Measurements from ENCODE around the gene MKLN1. TPM values are rescaled to one million over a fixed set of nuclear protein-coding genes. Genes with fewer than 3 reads are reported as not detected.

MKLN1 gene
- polyA plus RNA-seq, 4 donors = 7.9 to 32.6 (median 17.8) TPM

DNA sequence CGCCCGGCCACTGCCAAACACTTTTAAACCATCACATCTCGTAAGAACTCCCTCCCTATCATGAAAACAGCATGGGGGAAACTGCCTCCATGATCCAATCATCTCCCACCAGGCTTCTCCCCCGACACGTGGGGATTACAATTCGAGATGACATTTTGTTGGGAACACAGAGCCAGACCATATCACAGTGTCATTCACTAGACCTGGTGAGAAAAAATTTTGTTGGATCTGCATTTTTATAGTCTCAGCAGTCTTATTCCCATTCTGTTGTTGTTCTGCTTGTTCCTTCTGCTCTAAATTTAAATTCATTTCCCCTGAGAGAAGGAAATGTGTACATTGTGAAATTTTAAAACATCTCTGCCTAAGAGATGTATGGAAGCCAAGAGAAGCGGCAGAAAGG lies 4.8 kb upstream of the MKLN1 start:
- no peaks in the 10 kb centered on the region for H3K36me3 ChIP-seq (ENCODE audit: control insufficient read depth in 3 of 3, insufficient read depth in 2 of 3, low read depth in 1 of 3, low read length in 3 of 3)
- no peak for FAIRE-seq
- WGBS, 3 donors = 90 to 97% (median 91%) methylated on average over 7 of the region's 7 CpGs

DNA sequence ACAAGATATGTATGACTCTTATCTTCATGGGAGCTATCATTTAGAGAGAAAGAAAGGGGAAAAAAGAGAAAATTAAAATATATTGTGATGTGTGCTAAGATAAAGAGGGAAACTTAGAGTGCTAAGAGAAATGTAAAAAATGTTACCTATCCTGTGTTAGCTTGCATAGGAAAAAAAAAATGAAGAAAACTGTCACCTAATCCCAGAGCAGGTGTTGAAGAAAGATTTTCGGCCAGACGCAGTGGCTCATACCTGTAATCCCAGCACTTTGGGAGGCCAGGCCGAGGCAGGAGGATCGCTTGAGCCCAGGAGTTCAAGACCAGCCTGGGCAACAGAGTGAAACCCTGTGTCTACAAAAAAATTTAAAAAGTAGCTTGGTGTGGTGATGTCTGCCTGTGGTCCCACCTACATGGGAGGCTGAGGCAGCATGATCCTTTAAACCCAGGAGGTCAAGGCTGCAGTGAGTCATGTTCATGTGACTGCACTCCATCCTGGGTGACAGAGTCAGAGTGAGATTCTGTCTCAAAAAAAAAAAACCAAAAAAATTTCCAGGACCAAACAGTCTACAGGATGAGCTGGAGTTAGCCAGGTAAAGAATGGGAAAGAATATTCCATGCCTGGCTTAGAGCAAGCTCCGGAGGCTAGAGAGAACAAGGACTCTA lies 2.4 kb upstream of the MKLN1 start:
- Histone ChIP-seq H3K9me3 (ENCODE audit: control insufficient read depth in 2 of 2, insufficient read depth in 1 of 2, low read depth in 1 of 2, low read length in 1 of 2) (peaks cover 0 to 2% of the 10 kb centered on the region in 2 donors), H3K4me3 (ENCODE audit: low read depth in 1 of 3, low read length in 3 of 3) (no peak overlapping the region), H3K27me3 (ENCODE audit: control insufficient read depth in 3 of 3, insufficient read depth in 3 of 3, low read length in 3 of 3) (no peaks in the 10 kb centered on the region), H3K4me1 (ENCODE audit: control insufficient read depth in 3 of 3, insufficient read depth in 2 of 3, low read depth in 1 of 3, low read length in 2 of 3) (peaks cover 3 to 11% (median 5%) of the 10 kb centered on the region in 3 donors), H3K27ac (ENCODE audit: low read depth in 1 of 3, low read length in 2 of 3) (no peak overlapping the region), H3K36me3 (ENCODE audit: control insufficient read depth in 3 of 3, insufficient read depth in 2 of 3, low read depth in 1 of 3, low read length in 3 of 3) (no peaks in the 10 kb centered on the region)
- no peak for DNase-seq
- no peak for FAIRE-seq
- 93 to 99% (median 95%) methylated on average over 5 of the region's 5 CpGs for WGBS, 3 donors

More for the DNA sequence above, 4.8 kb upstream of the MKLN1 start:
- H3K4me1 ChIP-seq (ENCODE audit: control insufficient read depth in 3 of 3, insufficient read depth in 2 of 3, low read depth in 1 of 3, low read length in 2 of 3) = peaks cover 0 to 5% (median 0%) of the 10 kb centered on the region in 3 donors
- H3K9me3 ChIP-seq (ENCODE audit: control insufficient read depth in 2 of 2, insufficient read depth in 1 of 2, low read depth in 1 of 2, low read length in 1 of 2) = peaks cover 0 to 2% of the 10 kb centered on the region in 2 donors
- no peak overlapping the region for H3K4me3 ChIP-seq (ENCODE audit: low read depth in 1 of 3, low read length in 3 of 3)
- no peaks in the 10 kb centered on the region for H3K27me3 ChIP-seq (ENCODE audit: control insufficient read depth in 3 of 3, insufficient read depth in 3 of 3, low read length in 3 of 3)
- no peak for DNase-seq
- no peak overlapping the region for H3K27ac ChIP-seq (ENCODE audit: low read depth in 1 of 3, low read length in 2 of 3)

DNA sequence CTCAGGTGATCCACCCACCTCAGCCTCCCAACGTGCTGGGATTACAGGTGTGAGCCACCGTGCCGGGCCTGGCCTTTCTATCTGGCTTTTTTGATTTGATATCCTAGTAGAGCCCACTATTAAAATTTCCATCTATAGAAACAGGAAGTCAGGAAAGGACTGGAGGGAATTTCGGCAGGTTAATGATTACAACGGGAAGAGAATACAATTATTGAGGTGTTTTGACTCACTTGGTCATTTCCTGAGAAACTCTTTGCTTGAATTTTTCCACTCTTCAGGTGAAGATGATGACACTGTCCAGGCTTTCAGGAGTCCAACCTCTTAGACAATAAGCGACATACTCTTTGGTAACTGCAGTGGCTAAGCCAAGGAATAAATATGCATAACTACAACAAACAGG lies 1.1 kb upstream of the MKLN1 start:
- Histone ChIP-seq H3K9me3 (ENCODE audit: control insufficient read depth in 2 of 2, insufficient read depth in 1 of 2, low read depth in 1 of 2, low read length in 1 of 2) (no peaks in the 10 kb centered on the region), H3K4me1 (ENCODE audit: control insufficient read depth in 3 of 3, insufficient read depth in 2 of 3, low read depth in 1 of 3, low read length in 2 of 3) (peaks cover 4 to 15% (median 9%) of the 10 kb centered on the region in 3 donors), H3K36me3 (ENCODE audit: control insufficient read depth in 3 of 3, insufficient read depth in 2 of 3, low read depth in 1 of 3, low read length in 3 of 3) (peaks cover 0 to 2% (median 0%) of the 10 kb centered on the region in 3 donors), H3K27me3 (ENCODE audit: control insufficient read depth in 3 of 3, insufficient read depth in 3 of 3, low read length in 3 of 3) (no peaks in the 10 kb centered on the region), H3K27ac (ENCODE audit: low read depth in 1 of 3, low read length in 2 of 3) (peak overlapping the region; percentile 89 to 99 (median 99)), H3K4me3 (ENCODE audit: low read depth in 1 of 3, low read length in 3 of 3) (peak overlapping the region in 2 of 3 donors; percentile 98 to 99)
- FAIRE-seq (no peak), DNase-seq (peak; percentile 29 to 33)
- whole genome bisulfite sequencing, 3 donors = 20 to 54% (median 47%) methylated on average over 6 of the region's 6 CpGs

DNA sequence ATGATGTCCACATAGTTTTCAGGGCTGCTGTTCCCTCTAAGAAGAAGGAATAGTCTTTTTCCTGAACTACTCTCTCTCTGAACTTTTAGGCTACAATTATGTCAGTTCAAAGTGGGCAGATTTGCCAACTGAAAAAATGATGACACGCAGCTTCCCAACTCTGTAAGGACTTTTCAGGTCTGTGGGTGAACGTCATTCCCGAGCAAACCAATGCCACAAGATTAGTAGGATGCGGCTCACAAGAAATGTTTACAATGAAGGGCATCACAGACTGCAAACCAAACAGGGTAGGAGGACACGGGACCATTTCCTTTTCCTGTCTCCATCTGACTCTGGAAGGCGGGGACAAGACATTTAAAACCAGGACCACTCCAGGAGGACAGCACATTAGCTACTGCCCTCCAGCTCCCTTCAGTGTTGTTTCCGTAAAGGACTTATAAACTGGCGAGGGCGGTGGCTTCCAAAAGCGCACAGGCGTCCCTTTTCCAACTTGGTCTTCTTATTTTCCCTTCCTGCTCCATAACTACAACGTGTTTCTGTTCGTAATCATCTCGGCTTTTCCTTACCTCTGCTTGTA lies 539 bp upstream of the MKLN1 start:
- H3K36me3 ChIP-seq (ENCODE audit: control insufficient read depth in 3 of 3, insufficient read depth in 2 of 3, low read depth in 1 of 3, low read length in 3 of 3) = peaks cover 0 to 2% (median 0%) of the 10 kb centered on the region in 3 donors
- DNase-seq (no peak), FAIRE-seq (no peak)
- no peaks in the 10 kb centered on the region for H3K27me3 ChIP-seq (ENCODE audit: control insufficient read depth in 3 of 3, insufficient read depth in 3 of 3, low read length in 3 of 3)
- 0 to 1% (median 1%) methylated on average over 14 of the region's 14 CpGs for WGBS, 3 donors
- peaks cover 4 to 15% (median 9%) of the 10 kb centered on the region in 3 donors for H3K4me1 ChIP-seq (ENCODE audit: control insufficient read depth in 3 of 3, insufficient read depth in 2 of 3, low read depth in 1 of 3, low read length in 2 of 3)
- H3K27ac ChIP-seq (ENCODE audit: low read depth in 1 of 3, low read length in 2 of 3) = peak overlapping the region; percentile 89 to 99 (median 99)
- H3K4me3 ChIP-seq (ENCODE audit: low read depth in 1 of 3, low read length in 3 of 3) = peak overlapping the region; percentile 87 to 99 (median 98)
- no peaks in the 10 kb centered on the region for H3K9me3 ChIP-seq (ENCODE audit: control insufficient read depth in 2 of 2, insufficient read depth in 1 of 2, low read depth in 1 of 2, low read length in 1 of 2)

DNA sequence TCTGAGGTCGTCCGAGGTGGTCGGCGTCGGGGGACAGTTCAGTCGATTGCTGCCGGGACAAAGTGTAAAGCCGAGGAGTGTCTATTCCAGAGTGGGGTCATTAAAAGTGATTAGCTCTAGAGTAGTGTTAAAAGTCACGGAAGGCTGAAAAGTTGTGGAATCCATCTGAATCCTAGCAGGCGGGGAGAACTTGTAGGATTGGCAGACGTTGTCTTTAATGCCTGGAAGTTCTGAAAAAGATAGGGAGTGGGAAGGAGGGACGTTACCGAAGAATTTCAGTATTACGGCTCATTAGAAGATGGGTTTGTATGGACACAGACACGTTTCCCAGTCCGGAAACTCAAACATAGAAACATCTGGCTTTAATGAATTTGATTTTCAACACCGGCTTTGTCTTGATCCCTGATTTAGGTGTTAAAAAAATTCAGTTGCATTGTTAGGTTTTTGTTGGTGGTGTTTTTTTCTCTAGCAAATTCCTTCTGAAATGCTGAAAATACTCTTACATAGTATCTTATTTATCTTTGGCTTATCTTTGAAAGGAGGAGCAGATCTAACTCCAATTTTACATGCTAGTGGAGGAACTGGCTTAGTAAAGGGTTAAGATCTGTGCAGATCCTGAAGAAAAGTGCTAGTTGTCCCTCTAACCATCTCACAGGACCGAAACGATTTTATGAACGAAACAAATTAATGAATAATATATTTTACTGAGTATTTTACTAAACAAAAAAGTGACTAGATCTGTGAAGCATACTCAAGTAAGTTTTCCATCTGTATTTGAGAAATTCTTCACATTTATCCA lies 900 bp downstream of the MKLN1 start:
- FAIRE-seq = no peak
- WGBS, 3 donors = 3 to 4% (median 4%) methylated on average over 20 of the region's 20 CpGs
- peaks cover 7 to 15% (median 9%) of the 10 kb centered on the region in 3 donors for H3K4me1 ChIP-seq (ENCODE audit: control insufficient read depth in 3 of 3, insufficient read depth in 2 of 3, low read depth in 1 of 3, low read length in 2 of 3)

DNA sequence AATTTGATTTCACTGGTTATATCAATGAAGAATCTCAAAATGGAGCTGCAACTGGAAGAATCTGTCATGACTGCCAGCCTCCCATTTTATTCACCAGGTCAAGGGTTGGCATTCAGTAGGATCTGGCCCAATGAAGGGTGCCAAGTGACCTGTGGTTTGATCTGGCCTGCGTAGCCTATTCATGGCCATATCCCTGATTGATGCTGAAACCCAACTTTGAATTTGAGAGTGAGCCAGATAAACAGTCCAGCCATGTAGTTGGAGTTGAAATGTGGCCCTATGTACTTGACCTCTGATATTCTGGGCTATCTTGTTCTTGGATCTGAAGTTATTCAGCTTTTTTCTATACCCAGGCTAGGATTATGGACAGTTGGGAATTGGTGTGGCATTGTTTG lies 1.5 kb downstream of the MKLN1 start:
- H3K4me3 ChIP-seq (ENCODE audit: low read depth in 1 of 3, low read length in 3 of 3) = peak overlapping the region in 2 of 3 donors; percentile 98 to 99
- 24 to 42% (median 30%) methylated on average over 1 of the region's 1 CpG for WGBS, 3 donors
- DNase-seq (peak; percentile 28 to 57), FAIRE-seq (no peak)
- H3K4me1 ChIP-seq (ENCODE audit: control insufficient read depth in 3 of 3, insufficient read depth in 2 of 3, low read depth in 1 of 3, low read length in 2 of 3) = peaks cover 7 to 15% (median 9%) of the 10 kb centered on the region in 3 donors
- H3K27ac ChIP-seq (ENCODE audit: low read depth in 1 of 3, low read length in 2 of 3) = peak overlapping the region; percentile 4 to 99 (median 22)
- H3K9me3 ChIP-seq (ENCODE audit: control insufficient read depth in 2 of 2, insufficient read depth in 1 of 2, low read depth in 1 of 2, low read length in 1 of 2) = no peaks in the 10 kb centered on the region
- peaks cover 0 to 8% (median 0%) of the 10 kb centered on the region in 3 donors for H3K36me3 ChIP-seq (ENCODE audit: control insufficient read depth in 3 of 3, insufficient read depth in 2 of 3, low read depth in 1 of 3, low read length in 3 of 3)
- H3K27me3 ChIP-seq (ENCODE audit: control insufficient read depth in 3 of 3, insufficient read depth in 3 of 3, low read length in 3 of 3) = no peaks in the 10 kb centered on the region

More for the DNA sequence above, 900 bp downstream of the MKLN1 start:
- Histone ChIP-seq H3K27me3 (ENCODE audit: control insufficient read depth in 3 of 3, insufficient read depth in 3 of 3, low read length in 3 of 3) (no peaks in the 10 kb centered on the region), H3K36me3 (ENCODE audit: control insufficient read depth in 3 of 3, insufficient read depth in 2 of 3, low read depth in 1 of 3, low read length in 3 of 3) (peaks cover 0 to 8% (median 0%) of the 10 kb centered on the region in 3 donors), H3K27ac (ENCODE audit: low read depth in 1 of 3, low read length in 2 of 3) (peak overlapping the region; percentile 98 to 99 (median 99)), H3K9me3 (ENCODE audit: control insufficient read depth in 2 of 2, insufficient read depth in 1 of 2, low read depth in 1 of 2, low read length in 1 of 2) (no peaks in the 10 kb centered on the region), H3K4me3 (ENCODE audit: low read depth in 1 of 3, low read length in 3 of 3) (peak overlapping the region; percentile 87 to 99 (median 98))
- peak in 1 of 2 donors; percentile 35 for DNase-seq

DNA sequence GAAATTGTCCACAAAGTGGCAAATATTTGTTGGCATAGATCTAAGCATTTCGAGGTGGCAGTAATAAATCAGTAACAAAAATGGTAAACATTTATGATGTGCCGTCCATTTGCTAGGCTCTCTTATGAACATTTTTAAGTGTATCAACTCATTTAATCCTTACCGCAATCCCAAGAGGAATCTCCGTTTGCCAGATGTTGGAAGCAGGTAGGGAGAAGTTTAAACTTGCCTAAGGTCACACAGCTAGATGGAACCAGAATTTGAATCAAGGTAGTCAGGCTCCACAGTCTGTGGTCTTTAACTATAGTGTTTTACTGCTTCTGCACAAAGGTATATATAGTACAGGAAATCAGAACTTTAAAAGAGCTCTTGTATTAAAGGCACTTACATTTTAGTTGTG lies 2.6 kb downstream of the MKLN1 start:
- no peak for DNase-seq
- Histone ChIP-seq H3K27me3 (ENCODE audit: control insufficient read depth in 3 of 3, insufficient read depth in 3 of 3, low read length in 3 of 3) (no peaks in the 10 kb centered on the region), H3K36me3 (ENCODE audit: control insufficient read depth in 3 of 3, insufficient read depth in 2 of 3, low read depth in 1 of 3, low read length in 3 of 3) (peaks cover 0 to 8% (median 0%) of the 10 kb centered on the region in 3 donors), H3K4me3 (ENCODE audit: low read depth in 1 of 3, low read length in 3 of 3) (peak overlapping the region in 1 of 3 donors; percentile 8), H3K9me3 (ENCODE audit: control insufficient read depth in 2 of 2, insufficient read depth in 1 of 2, low read depth in 1 of 2, low read length in 1 of 2) (no peaks in the 10 kb centered on the region), H3K4me1 (ENCODE audit: control insufficient read depth in 3 of 3, insufficient read depth in 2 of 3, low read depth in 1 of 3, low read length in 2 of 3) (peaks cover 7 to 15% (median 9%) of the 10 kb centered on the region in 3 donors), H3K27ac (ENCODE audit: low read depth in 1 of 3, low read length in 2 of 3) (no peak overlapping the region)
- no peak for FAIRE-seq
- 50 to 64% (median 55%) methylated on average over 4 of the region's 4 CpGs for WGBS, 3 donors

DNA sequence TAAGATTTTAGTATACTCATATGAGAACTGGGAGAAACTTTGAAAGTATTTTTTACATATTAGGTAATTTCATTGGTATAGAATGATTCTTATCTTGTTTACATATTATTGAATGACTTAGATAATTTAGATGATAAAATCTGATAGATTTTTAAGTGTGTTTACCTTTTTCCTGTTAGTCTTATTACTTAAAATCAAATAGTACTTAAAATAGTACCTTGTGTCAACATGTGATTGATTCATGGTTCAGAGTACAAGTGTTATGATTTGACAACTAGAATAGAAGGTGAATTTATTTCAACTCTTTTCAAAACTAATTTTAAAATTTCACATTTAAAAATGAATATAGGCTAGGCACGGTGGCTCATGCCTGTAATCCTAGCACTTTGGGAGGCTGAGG lies 4.1 kb downstream of the MKLN1 start:
- DNase-seq (no peak), FAIRE-seq (no peak)
- 16 to 68% (median 52%) methylated on average over 1 of the region's 1 CpG for WGBS, 3 donors
- Histone ChIP-seq H3K36me3 (ENCODE audit: control insufficient read depth in 3 of 3, insufficient read depth in 2 of 3, low read depth in 1 of 3, low read length in 3 of 3) (peaks cover 0 to 8% (median 0%) of the 10 kb centered on the region in 3 donors), H3K4me1 (ENCODE audit: control insufficient read depth in 3 of 3, insufficient read depth in 2 of 3, low read depth in 1 of 3, low read length in 2 of 3) (peaks cover 7 to 12% (median 9%) of the 10 kb centered on the region in 3 donors), H3K4me3 (ENCODE audit: low read depth in 1 of 3, low read length in 3 of 3) (no peak overlapping the region), H3K27me3 (ENCODE audit: control insufficient read depth in 3 of 3, insufficient read depth in 3 of 3, low read length in 3 of 3) (no peaks in the 10 kb centered on the region), H3K27ac (ENCODE audit: low read depth in 1 of 3, low read length in 2 of 3) (no peak overlapping the region), H3K9me3 (ENCODE audit: control insufficient read depth in 2 of 2, insufficient read depth in 1 of 2, low read depth in 1 of 2, low read length in 1 of 2) (peaks cover 0 to 3% of the 10 kb centered on the region in 2 donors)
